Activated T-helper 2 cell treated with anti-CD3 and anti-CD28 coated beads, Interferon-gamma antibody, Interleukin-2, Interleukin-4, amounts not matched to agents 10 μg/mL and 5 μg/mL and 100 μg/mL, durations not matched to agents 14 hours and 24 hours and 36 hours (primary cell): ENCODE data around the gene ARPP19. TPM values are rescaled to one million over a fixed set of nuclear protein-coding genes. Genes with fewer than 3 reads are reported as not detected.
"Not testable (repeated sequence)": the region's sequence is repeated elsewhere in the genome, so short reads cannot be mapped to it uniquely, and the experiment has no call there.

Experiments
- DNase-seq: peaks from one replicate; pipeline ENCODE4 v3.0.0; 2021; ENCODE audit warnings: low spot score
- H3K27ac Mint-ChIP-seq: one replicate; pipeline ENCODE4 v1.8.0; 2021; ENCODE audit warnings: mixed read lengths
- H3K27me3 Mint-ChIP-seq: one replicate; pipeline ENCODE4 v1.8.0; 2021; ENCODE audit warnings: low read depth, mixed read lengths
- H3K36me3 Mint-ChIP-seq: one replicate; pipeline ENCODE4 v1.8.0; 2021; ENCODE audit warnings: low read depth, mixed read lengths
- H3K4me1 Mint-ChIP-seq: one replicate; pipeline ENCODE4 v1.8.0; 2021; ENCODE audit warnings: low read depth, mixed read lengths
- H3K4me3 Mint-ChIP-seq: one replicate; pipeline ENCODE4 v1.8.0; 2021; ENCODE audit warnings: low read depth, mild to moderate bottlenecking, moderate library complexity, mixed read lengths
- H3K9me3 Mint-ChIP-seq: one replicate; pipeline ENCODE4 v1.8.0; 2021; ENCODE audit warnings: mixed read lengths
- intact Hi-C: fragments of 100-400 bp; cut with micrococcal nuclease; formaldehyde crosslinking; loops from one replicate; pipeline ENCODE4 v1.15.1; 2023
- total RNA-seq: library from RNA; stranded (reverse); gene quantifications from 2 replicates; pipeline ENCODE4 v1.2.3, GENCODE V29; 2022

The ARPP19 gene
- total RNA-seq, 1 donor from 2014 or later, result 178 TPM

DNA sequence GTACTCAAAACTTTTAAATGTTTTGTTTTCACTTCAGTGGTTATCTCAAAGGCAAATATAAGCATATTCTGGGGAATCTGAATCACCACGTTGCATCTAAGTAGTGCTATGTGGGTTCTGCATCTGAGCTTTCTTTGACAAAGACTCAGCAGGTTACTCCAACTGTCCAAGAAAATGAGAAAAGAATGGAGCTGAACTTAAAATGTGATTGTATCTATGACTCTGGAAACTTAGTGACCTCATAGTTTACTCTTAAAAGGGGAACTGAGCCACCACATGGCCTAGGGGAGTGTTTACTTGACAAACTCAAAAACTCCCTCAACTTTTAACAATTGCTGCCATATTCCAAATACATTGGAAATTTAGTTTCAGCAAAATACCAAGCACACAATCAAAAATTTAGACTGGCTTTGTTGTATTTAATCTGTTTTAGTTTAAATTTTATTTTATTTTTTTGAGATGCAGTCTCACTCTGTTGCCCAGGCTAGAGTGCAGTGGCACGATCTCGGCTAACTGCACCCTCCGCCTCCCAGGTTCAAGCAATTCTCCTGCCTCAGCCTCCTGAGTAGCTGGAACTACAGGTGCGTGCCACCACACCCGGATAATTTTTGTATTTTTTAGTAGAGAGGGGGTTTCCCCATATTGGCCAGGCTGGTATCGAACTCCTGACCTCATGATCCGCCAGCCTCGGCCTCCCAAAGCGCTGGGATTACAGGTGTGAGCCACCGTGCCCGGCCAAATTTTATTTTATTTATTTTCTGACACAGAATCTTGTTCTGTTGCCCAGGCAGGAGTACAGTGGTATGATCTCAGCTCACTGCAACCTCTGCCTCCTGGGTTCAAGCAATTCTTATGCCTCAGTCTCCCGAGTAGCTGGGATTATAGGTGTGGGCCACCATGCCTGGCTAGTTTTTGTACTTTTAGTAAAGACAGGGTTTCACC, 3.1 kb downstream of the ARPP19 start:
- Mint-ChIP-seq H3K27ac (peak overlapping the region; percentile 82), H3K4me3 (peak overlapping the region; percentile 33), H3K36me3 (peaks cover 34% of the 10 kb centered on the region), H3K4me1 (peaks cover 43% of the 10 kb centered on the region)
- intact Hi-C loops, result loop anchor here (5.0 kb wide), 1 partner anchor 172 kb away; no protein-coding TSS in a partner anchor
- H3K27me3 Mint-ChIP-seq, DNase-seq, H3K9me3 Mint-ChIP-seq: not testable (repeated sequence)

DNA sequence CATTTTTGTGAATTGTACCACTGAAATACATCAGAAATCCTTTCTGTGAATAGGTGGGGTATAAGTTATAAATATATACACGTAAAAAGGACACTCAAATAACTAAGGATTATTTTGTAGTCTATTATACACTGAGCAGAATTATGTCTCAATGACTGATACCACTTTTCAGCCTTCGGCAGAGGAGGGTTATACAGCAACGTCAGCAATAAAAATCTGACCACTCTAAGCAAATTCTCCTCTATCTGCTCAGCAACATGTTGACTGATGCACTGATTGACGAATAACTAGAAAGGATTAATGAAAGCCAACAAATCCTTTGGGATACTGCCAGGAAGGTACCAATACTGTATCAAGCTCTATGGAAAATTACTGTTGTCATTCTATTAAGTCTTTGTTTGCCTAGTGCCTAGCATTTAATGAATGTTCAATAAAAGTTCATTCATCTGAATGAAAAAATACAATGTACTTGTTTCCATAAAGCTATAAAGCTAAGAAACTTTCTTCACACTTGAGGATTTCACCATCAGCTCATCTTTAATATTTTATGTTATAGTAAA, 5.2 kb downstream of the ARPP19 start:
- H3K27ac Mint-ChIP-seq, result no peak overlapping the region
- H3K27me3 Mint-ChIP-seq, result no peaks in the 10 kb centered on the region
- intact Hi-C loops, result no loop called here
- no peaks in the 10 kb centered on the region for H3K9me3 Mint-ChIP-seq
- peaks cover 57% of the 10 kb centered on the region for H3K4me1 Mint-ChIP-seq
- peaks cover 51% of the 10 kb centered on the region for H3K36me3 Mint-ChIP-seq
- H3K4me3 Mint-ChIP-seq, result no peak overlapping the region
- no peak for DNase-seq

DNA sequence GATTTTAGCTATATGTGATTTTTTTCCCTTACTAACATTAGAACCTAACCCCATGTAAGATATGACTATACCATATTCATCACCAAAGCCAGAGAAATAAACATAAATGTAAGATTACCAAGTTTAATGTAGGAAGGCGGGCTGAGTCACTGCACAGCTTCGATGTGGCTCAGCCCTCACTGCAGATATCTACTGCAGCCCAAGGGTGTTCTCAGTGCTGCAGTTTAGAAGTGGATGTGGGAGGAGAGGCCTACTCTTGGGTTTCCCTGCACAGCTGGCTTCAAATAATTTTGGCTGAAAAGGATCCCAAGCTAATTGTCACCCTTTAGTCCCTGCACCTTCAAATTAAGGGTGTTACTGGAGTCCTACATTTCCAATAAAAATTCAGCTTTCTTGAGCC, 9.3 kb downstream of the ARPP19 start:
- Mint-ChIP-seq H3K36me3 (peaks cover 53% of the 10 kb centered on the region), H3K27me3 (no peaks in the 10 kb centered on the region), H3K4me3 (peak overlapping the region; percentile 13), H3K9me3 (no peaks in the 10 kb centered on the region), H3K27ac (peak overlapping the region; percentile 96), H3K4me1 (peaks cover 58% of the 10 kb centered on the region)
- DNase-seq, result no peak
- intact Hi-C loops, result loop anchor here (1.0 to 5.0 kb wide), 9 partner anchors 10 to 552 kb away; partner anchors contain the start of genes ARPP19 and ATOSA

DNA sequence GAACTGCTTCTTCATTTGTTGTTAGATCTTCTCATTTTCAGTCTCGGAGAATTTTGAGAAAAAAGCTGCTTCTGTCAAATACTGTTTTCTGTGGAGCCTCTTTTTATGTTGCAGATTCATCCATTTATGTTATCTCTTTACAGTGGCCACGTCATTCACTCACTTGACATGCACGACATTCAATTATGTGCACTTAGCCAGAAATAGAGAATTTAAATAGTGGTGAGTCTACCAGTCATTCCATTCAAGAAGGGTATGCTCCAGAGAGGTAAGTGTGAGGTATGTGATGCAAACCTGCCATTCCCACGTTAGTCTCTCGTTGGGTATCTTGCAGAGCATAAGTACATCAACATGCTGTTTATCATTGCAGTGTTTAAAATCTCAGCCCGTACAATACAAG, 9.8 kb downstream of the ARPP19 start:
- Mint-ChIP-seq H3K4me1 (peaks cover 55% of the 10 kb centered on the region), H3K9me3 (no peaks in the 10 kb centered on the region), H3K4me3 (peak overlapping the region; percentile 69)

DNA sequence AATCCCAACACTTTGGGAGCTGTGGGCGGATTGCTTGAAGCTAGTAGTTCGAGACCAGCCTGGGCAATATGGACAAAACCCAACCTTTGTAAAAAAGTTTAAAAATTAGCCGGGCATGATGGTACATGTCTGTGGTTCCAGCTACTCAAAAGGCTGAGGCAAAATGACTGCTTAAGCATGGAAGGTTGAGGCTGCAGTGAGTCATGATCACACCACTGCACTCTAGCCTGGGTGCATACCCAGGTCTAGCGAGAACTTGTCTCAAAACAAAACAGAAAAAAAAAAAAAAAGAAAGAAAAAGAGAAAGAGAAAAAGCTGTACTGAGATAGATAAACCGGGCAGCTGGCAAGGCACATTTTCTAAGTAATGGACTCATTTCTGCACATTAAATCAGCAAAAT, 10.6 kb downstream of the ARPP19 start:
- Mint-ChIP-seq H3K4me3 (no peak overlapping the region), H3K27me3 (no peaks in the 10 kb centered on the region), H3K27ac (peak overlapping the region; percentile 96), H3K9me3 (no peaks in the 10 kb centered on the region), H3K4me1 (peaks cover 55% of the 10 kb centered on the region), H3K36me3 (peaks cover 57% of the 10 kb centered on the region)
- intact Hi-C loops, result loop anchor here (1.0 to 5.0 kb wide), 6 partner anchors 29 to 551 kb away; partner anchors contain the start of gene ATOSA
- peak; percentile 57 for DNase-seq

More for the DNA sequence above, 9.8 kb downstream of the ARPP19 start:
- H3K36me3 Mint-ChIP-seq, result peaks cover 58% of the 10 kb centered on the region
- intact Hi-C loops, result loop anchor here (1.0 to 5.0 kb wide), 9 partner anchors 10 to 552 kb away; partner anchors contain the start of genes ARPP19 and ATOSA
- no peak for DNase-seq
- no peaks in the 10 kb centered on the region for H3K27me3 Mint-ChIP-seq
- H3K27ac Mint-ChIP-seq, result peak overlapping the region; percentile 96

DNA sequence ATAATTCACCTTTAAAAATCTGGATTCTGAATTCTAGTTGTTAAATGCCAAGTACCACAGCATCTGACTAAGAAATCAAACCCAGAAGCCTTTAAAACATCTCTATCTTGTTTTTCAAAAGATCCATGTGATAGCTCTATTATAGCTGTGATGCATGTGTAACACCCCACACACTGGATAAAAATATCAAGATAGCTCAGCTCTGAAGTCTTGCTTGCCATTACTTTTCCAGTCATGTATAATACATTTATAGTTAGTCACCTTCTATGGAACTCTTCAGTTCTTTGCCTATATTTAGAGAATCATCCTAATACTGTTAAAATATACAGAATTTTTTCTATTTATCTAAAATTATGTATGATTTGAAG, 11.6 kb downstream of the ARPP19 start:
- Mint-ChIP-seq H3K9me3 (no peaks in the 10 kb centered on the region), H3K4me1 (peaks cover 52% of the 10 kb centered on the region), H3K27ac (peak overlapping the region; percentile 55), H3K4me3 (no peak overlapping the region), H3K36me3 (peaks cover 55% of the 10 kb centered on the region), H3K27me3 (no peaks in the 10 kb centered on the region)
- DNase-seq, result no peak
- intact Hi-C loops, result loop anchor here (5.0 kb wide), 3 partner anchors 60 to 550 kb away; no protein-coding TSS in a partner anchor

DNA sequence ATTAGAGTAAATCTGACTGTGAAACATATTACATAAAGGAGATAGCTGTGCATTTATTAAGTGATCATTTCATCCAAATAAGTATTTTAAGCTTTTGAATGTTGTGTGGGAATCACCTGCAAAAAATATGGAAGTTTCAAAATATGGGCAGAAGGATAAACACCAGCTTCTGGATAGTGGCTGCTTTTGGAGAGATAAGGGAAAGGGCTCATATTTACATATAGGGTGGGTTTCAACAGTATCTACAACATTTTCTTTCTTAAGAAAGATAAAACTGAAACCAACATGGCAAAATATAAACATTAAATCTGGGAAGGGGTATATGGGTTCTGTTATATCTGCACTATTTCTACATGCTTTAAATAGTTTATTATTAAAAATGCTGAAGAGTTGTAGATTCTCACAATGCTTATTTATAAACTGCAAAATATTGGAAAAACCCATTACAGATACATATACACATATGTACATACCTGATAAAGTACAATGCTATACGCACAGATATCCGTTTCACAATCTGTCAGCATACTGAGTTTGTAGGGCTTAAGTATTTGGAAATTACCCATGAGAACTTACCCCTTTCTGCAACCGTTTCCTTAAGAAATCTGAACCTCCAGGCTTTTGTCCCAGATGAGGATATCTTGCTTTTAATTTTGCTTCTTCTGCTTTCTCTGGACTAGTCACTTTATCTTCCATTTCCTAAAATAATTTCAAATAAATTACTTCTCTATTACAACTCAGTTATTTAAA, 12.1 kb downstream of the ARPP19 start:
- Mint-ChIP-seq H3K4me3 (no peak overlapping the region), H3K36me3 (peaks cover 60% of the 10 kb centered on the region), H3K27ac (peak overlapping the region; percentile 55), H3K4me1 (peaks cover 52% of the 10 kb centered on the region), H3K27me3 (no peaks in the 10 kb centered on the region), H3K9me3 (no peaks in the 10 kb centered on the region)
- intact Hi-C loops, result loop anchor here (5.0 kb wide), 3 partner anchors 59 to 549 kb away; no protein-coding TSS in a partner anchor
- DNase-seq, result no peak

DNA sequence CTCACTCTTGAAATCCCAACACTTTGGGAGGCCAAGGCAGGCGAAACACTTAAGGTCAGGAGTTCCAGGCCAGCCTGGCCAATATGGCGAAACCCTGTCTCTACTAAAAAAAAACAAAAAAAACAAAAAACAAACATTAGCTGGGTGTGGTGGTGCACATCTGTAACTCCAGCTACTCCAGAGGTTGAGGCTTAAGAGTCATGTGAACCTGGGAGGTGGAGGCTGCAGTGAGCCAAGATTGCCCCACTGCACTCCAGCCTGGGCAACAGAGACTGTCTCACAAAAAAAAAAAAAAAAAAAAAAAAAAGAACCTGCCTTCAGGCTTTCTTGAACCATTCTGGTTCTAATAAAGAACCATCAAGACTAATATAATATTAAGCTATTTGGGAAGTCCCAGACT, 16.5 kb downstream of the ARPP19 start:
- Mint-ChIP-seq H3K27ac (no peak overlapping the region), H3K9me3 (no peaks in the 10 kb centered on the region), H3K27me3 (no peaks in the 10 kb centered on the region), H3K4me3 (no peak overlapping the region), H3K4me1 (peaks cover 21% of the 10 kb centered on the region), H3K36me3 (peaks cover 71% of the 10 kb centered on the region)
- intact Hi-C loops, result no loop called here
- DNase-seq, result no peak

DNA sequence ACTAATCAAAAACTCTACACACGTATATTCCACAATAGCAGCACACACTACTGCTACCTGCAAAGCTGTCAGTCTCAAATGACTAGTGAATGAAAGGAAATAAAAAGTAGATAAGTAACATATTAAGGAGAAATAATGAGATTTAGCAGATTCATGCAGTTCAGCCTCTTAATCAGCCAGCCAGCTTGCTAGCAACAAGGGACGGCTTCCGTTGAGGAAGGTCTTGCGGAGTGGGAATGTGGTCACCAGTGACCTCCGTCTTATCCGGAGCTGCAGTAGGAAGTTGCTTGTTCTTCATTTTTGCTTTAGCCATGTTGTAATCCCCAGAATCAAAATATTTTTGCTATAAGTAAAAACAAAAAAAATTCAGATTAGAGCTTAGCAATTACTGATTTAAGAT, 17.1 kb downstream of the ARPP19 start:
- DNase-seq, result no peak
- H3K36me3 Mint-ChIP-seq, result peaks cover 76% of the 10 kb centered on the region
- no peaks in the 10 kb centered on the region for H3K9me3 Mint-ChIP-seq
- H3K27me3 Mint-ChIP-seq, result no peaks in the 10 kb centered on the region
- no peak overlapping the region for H3K4me3 Mint-ChIP-seq
- H3K4me1 Mint-ChIP-seq, result peaks cover 20% of the 10 kb centered on the region
- no peak overlapping the region for H3K27ac Mint-ChIP-seq
- intact Hi-C loops, result no loop called here

DNA sequence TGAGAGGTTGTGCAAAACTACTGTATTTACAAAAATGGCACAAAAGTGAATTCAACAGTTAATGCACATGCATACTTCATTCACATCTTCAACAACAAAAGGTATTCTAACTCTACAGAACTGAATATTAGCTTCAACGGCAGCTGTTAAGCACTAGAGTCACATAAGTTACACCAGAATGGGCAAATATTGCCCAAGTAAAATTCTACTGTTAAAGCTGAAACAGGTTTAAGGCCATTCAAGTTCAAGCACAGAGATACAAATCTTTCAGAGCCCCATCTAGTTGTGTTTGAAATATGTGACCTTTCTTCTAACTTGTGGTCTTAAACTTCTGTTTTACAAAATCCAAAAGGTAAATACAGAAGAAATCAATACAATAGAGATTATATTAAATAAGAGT, 17.6 kb downstream of the ARPP19 start:
- intact Hi-C loops, DNase-seq, H3K27me3 Mint-ChIP-seq, H3K4me3 Mint-ChIP-seq, H3K9me3 Mint-ChIP-seq, H3K27ac Mint-ChIP-seq: not testable (repeated sequence)
- H3K4me1 Mint-ChIP-seq, result peaks cover 20% of the 10 kb centered on the region
- H3K36me3 Mint-ChIP-seq, result peaks cover 77% of the 10 kb centered on the region

DNA sequence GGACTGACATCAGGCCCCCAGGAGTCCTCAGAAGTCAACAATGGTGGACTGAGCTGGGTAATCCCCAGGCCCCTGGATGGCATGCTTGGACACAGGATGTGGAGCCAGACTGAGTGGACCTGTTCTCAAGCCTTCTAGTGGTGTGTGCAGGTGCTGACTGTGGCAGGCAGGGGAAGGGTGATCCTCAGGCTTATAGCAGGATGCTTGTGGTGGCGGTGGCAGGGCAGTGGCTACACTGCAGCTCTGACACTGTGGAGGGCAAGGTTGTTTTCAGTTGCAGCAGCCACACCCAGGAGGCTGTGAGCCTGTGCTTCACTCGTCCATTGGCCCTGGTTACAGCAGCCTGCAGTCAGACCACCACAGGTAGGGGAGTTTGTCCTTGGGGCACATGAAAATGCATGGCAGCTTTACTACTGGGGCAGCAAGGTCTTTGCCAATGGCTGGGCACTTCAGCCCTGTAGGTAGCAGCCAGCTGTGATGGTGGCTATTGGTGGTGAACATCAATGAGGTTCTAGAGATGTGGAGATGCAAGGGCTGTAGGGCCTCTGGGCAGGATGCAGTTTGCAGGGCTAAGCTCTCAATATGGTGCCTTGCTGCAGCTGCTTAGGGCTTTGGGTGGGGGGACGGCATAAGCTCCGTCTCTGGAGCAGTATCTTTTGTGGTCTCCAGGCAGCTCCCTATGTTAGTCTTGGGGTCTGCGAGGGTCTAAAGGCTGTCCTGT, 22.6 kb downstream of the ARPP19 start:
- Mint-ChIP-seq H3K4me3 (no peak overlapping the region), H3K36me3 (peaks cover 59% of the 10 kb centered on the region), H3K27me3 (peaks cover 3% of the 10 kb centered on the region), H3K4me1 (peaks cover 12% of the 10 kb centered on the region), H3K27ac (no peak overlapping the region), H3K9me3 (peaks cover 11% of the 10 kb centered on the region)
- no peak for DNase-seq
- intact Hi-C loops, result no loop called here
